NCI-H146 treated with DMSO at 0.1 percent for 48 hours (cell line): ENCODE data around the gene MAEA.

Source experiments
- DNase-seq: peaks from one replicate; lab custom pipeline; 2025; ENCODE audit not compliant: unreplicated experiment; lab: John Stamatoyannopoulos, UW

Gene MAEA

GRCh38 chr4:1289207-1290164 lies at the start of gene MAEA:
Gene MAEA (plus strand): TSS chr4:1289891. CDS start chr4:1289914, 23 bp downstream.
- DNase-seq: peak; percentile 88

- no peak for DNase-seq
These were observed 49.8 kb upstream of the MAEA start for GRCh38 chr4:1239950-1240307.

- DNase-seq: no peak
These were observed 48.8 kb upstream of the MAEA start for GRCh38 chr4:1240721-1241465.

DNA sequence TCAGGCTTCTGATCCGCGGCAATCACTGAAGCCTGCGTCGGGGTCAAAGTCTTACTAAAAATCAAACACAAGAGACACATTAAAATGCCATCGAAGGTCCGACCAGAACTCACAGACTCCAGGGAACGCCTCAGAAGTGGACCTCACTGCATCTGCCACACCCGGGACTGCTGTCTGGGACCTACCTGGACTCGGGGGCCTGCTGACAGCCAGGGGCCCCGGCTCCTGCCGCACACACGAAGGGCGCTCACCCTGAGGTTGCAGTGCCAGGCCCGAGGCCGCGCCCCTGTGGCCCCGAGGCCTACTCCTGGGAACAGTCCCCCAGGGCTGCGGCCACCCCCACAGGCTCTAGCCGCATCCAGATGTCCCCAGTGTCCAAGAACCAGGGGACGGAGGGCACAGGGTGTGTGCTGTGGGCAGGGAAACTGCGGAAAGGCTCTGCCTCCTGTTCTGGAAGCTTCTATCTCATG lies 48.2 kb upstream of the MAEA start:
- DNase-seq: no peak

GRCh38 chr4:1241936-1242505 lies 47.7 kb upstream of the MAEA start:
- DNase-seq: no peak

- no peak for DNase-seq
These were observed 46.9 kb upstream of the MAEA start for GRCh38 chr4:1242506-1243450.

DNA sequence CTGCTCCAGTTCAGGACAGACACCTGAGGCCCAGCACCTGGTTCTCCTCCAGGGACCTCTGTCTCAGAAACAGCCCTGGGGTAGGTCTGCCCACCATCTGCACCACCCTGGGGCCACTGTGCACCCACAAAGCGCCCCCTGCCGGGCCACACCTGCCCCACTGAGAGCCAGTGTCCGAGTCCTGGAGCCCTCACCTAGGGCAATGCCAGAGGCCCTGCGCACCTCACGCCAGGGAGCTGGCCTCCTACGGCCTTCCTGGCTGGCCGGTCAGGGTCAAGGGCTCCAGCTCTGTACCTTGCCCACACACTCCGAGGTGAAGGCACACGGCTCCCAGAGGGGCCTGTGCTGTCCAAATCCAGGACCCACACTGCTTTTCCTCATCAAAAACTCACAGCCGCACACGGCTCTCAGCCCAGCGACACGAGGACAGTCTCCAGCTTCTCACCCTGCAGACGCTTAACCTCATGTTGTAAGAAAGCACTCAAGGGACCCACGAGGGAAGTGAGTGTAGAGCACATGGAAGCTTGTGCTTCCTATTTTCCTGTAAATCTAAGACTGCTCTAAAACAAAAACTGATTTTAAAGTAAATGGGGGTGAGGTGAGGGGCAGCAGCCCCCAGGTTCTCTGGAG lies 46.1 kb upstream of the MAEA start:
- no peak for DNase-seq

DNA sequence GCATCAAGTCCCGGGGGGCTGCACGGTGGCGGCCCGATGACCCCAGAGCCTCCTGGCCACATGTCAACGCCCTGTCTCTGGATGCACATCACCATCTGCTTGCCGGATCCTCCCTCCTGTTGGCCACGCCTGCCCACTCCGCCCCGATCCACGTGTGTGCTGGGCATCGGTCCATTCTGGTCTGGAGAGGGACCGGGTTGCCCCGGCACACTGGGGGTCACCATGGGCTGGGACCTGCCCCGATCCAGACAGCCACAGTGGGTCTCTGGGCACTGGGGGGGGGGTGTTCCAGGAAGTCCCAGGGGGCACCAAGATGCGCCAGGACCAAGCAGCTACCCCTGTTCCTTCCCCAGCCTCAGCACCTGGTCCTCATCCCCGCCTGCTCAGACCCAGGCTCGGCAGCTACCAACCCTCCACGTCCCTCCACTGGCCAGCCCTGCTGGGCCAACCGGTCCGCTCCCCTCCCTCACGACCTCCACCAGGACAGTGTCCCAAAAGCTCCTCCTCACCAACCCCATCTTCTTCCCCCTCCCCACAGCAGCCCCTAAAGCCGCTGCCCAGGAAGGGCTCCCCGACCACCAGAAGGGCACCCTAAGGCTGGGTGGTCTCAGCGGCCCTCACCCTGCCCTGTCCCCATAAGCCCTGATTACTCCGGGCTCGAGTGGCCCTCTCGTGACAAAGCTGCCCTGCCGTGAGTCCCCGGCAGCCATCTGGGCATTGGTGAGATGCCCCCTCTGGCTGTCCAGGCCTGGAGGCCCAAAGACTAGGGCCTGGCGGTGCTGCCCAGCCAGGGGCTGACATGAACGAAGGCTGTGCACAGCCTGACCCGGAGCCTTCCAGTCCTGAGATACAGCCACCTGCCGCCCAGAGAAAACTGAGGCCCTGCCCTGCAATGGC lies 45.4 kb upstream of the MAEA start:
- DNase-seq: no peak

GRCh38 chr4:1244978-1245471 lies 44.7 kb upstream of the MAEA start:
- DNase-seq: no peak

GRCh38 chr4:1245481-1246051 lies 44.1 kb upstream of the MAEA start:
- no peak for DNase-seq

DNA sequence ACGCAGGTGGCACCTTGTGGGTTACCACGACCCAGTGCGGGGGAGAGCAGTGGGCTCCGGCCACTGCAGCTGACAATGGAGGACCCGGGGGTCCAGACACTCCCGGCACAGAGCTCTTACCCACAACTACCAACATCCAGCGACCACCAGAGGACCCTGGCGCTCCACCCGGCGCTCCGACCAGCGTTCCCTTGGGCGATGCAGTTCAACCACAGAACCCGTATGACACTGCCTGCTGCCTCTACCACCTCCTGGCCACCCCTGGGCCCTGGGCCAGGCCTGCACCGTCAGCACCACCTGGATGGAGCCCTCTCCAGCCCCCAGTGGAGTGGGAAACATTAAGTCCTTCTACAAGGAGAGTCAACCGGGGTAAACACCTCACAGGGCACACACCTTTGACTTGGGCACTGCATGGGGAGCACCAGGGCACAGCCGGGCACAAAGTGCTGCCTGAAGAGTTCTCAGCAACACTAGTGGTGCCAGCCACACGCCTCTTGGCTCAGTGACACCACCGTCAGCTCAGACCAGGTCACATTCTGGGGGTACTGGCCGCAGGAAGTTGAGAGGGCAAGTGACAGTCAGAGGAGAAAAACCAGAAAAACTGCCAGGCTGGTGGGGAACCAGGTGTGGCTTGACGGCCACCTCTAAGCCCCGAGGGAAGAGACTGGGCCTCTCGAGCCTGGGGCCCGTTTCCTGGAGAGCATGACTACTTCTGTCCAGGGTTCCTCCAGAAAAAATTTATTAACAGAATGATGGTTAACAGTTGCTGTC lies 43.4 kb upstream of the MAEA start:
- no peak for DNase-seq

DNA sequence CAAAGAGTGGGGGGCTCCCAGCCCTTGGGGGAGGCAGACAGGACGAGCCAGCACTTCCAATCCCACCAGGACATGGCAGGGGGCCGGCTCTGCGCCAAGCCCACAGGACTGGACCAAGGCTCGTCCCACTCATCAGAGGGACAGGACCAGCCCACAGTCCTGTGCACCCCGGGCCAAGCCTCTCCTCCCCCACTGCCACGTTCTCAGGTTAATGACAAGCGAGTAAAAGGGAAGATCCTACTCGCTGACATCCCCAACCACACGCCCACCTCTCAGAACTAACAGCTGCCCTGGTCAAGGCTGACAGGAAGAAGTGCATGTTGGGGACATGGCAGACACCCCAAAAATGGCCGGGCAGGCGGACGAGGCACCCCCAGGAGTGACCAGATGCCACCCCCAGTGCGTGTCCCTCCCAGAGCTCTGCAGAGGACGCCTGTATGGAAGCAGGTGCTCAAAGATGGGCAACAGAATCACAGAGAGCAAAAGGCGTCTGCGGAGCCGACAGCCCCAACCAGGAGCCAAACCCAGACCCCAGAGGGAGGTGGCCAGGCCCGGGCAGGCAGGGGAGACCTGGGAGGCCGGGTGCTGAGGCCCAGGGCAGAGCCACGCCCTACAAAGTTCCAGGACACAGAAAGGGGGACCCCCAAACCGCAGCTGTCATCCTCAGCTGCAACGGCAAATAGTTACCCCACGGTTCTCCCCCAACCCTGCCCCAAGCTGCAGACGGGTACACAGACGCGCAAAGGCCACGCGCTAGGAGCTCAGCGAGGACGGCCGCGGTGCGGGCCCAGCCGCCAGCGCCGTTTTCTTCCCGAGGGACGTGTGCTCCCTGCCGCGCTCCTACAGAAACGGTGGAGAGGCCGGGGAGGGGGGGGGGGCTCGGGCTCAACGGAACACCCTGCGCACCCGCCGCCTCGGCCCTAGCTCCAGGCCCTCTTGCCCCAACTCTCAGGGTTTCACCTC lies 42.5 kb upstream of the MAEA start:
- DNase-seq: no peak

DNA sequence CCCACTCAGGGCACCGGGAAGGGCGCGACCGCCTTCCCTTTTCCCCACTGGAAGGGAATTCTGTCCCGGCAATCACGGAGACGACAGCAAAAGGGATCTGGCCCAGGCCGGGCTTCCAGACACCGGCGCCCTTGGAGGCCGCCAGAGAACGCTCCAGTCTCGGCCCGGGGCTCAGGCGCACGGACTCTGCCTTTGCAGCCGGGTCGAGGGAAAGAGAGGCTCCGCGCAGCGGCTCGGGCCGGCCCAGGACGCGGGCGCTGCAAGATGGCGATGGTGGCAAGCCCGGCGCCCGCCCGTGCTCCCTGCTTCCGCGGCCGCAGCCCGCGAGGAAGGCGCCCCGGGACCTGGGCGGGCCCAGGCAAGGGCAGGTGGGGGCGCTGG lies 41.8 kb upstream of the MAEA start:
- DNase-seq: no peak

- DNase-seq: peak; percentile 9
These were observed 41.2 kb upstream of the MAEA start, which contains the start of gene CTBP1 for GRCh38 chr4:1248245-1249147. Gene CTBP1 (minus strand): TSS chr4:1249130. CDS start chr4:1241331, 7,799 bp downstream.

- DNase-seq: peak; percentile 18
These were observed 40.5 kb upstream of the MAEA start for GRCh38 chr4:1249148-1249730.
